HG03558 (cell line): ENCODE data around the gene SKIL.

Source experiments
- ATAC-seq: cut with Tn5 transposase; IDR thresholded peaks from one replicate; pipeline ENCODE4 v1.9.1; 2021; ENCODE audit warnings: moderate number of reproducible peaks; ENCODE audit not compliant: unreplicated experiment; ENCODE audit errors: extremely low read depth

The SKIL gene

DNA sequence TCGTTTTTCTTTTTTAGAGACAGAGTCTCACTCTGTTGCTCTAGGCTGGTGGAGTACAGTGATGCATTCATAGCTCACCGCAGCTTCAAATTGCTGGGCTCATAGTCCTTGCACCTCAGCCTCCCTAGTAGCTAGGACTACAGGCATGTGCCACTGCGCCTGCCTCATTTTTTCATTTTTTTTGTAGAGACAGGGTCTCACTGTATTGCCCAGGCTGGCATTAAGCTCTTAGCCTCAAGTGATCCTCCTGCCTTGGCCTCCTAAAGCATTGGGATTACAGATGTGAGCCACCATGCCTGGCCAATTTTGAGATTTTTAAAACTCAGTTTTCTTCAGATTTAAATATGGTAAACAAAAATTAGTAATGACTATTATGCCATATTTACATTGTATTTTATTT, 29.0 kb downstream of the SKIL start:
- no peak for ATAC-seq

DNA sequence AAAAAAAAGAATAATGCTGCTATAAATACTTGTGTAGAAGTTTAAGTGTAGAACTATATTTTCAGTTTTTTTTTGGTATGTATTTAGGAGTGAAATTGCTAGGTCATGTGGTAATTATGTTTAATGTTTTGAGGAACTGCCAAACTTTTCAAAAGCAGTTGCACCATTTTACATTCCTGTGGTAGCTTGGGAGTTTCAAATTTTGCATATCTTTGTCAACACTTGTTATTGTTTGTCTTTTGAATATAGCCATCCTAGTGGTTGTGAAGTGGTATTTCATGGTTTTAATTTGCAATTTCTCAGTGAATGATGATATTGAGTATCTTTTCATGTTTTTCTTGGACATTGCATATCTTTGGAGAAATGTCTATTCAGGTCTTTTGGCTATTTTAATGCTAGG, 30.4 kb downstream of the SKIL start:
- ATAC-seq = no peak

DNA sequence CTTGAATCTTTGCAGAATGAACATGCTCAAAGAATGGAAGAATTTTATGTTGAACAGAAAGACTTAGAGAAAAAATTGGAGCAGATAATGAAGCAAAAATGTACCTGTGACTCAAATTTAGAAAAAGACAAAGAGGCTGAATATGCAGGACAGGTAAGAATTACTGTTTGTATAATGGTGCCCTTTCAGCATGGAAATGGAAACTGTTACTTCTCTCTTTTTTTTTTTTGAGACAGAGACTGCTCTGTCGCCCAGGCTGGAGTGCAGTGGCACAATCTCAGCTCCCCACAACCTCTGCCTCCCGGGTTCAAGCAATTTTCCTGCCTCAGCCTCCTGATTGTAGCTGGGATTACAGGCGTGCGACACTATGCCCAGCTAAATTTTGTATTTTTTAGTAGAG, 33.6 kb downstream of the SKIL start:
- ATAC-seq = no peak

DNA sequence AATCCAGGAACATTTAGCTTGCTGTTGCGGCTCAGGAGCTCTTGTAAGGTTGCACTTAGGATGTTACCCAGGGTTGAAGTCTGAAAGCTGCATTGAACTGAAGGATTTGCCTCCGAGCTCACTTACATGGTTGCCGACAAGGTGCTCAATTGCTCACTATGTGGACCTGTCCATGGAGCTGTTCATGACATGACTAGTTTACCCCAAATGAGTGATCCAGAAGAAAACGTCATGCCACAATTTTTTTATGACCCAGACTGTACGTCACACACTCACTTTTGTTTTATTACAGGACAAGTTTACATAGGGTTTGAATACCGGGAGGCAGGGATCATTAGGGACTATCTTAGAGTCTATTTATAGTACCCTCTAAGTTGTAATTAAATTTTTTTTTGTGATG, 40.2 kb downstream of the SKIL start:
- ATAC-seq = no peak

DNA sequence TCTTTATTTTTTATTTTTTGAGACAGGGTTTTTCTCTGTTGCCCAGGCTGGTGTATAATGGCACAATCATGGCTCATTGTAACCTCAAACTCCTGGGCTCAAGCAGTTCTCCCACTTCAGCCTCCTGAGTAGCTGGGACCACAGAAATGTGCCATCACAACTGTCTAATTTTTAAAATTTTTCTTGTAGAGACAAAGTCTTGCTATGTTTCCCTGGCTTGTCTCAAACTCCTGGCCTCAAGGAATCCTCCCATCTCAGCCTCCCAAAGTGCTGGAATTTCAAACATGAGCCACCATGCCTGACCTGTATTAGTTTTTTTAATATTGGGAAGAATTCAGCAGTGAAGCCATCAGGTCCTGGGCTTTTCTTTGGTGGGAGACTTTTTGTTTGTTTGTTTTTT, 47.6 kb downstream of the SKIL start:
- no peak for ATAC-seq

DNA sequence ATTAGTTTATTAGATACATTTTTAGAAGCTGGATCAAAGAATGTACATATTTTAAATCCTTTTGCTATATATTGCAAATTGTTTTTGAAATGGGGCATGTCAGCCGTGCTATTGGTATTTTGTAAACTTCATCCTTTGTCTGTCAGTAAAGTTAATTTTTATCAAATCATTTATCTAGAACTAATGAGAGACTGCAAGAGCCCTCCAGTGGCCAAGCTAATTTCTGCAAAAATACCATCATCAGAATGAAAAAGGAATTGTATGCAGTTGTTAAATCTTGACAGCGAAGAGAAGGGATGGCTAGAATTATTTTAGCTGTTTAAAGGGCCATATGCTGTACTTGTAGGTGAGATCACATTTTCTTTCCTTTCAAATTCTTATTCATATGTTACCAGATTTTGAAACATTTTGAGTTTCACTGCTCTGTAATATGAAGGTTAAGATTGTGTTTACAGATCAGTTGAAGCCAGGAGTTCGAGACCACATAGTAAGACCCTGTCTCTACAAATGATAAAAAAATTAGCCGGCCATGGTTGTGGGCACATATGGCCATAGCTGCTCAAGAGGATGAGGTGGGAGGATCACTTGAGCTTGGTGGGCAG, 53.0 kb downstream of the SKIL start:
- ATAC-seq = no peak

DNA sequence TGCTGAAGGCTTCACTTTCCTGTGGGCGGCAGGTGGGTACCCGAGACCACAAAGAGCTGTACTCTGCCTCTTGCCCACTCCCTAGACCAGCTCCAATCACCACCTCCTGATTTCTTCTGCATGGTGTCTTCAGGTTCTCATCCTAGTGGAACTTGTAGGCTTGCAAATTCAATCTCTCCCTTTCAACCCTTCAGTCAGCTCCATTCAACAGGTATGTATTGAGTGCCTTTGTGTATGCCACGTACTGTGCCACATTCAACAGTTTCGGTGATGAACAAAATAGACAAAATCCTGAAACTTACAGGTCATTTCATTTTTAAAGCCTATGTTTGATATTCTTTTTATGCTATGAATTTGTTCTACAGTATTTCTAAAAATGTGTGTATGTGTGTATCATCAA, 55.8 kb downstream of the SKIL start:
- ATAC-seq = no peak

DNA sequence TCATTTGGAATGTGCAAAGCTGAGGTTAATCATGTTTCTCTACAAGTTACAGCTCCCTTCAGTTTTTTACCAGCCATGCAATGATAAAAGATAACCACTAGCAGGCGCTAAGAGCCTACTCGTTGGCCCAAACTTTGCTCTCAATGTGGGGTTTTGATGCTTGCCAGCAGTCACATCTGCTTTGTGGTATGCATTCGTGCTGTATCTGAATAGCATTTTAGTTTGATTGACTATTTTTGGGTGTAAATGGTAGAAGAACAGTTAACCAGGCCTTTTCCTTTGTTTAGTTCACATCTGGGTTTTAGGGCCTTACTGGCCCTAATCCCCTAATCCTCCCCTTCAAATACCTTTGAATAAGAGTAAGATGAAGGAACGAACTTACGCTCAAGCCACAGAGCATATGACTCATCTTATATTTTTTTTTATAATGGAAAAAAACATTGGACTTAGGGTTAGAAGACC, 56.7 kb downstream of the SKIL start:
- no peak for ATAC-seq

DNA sequence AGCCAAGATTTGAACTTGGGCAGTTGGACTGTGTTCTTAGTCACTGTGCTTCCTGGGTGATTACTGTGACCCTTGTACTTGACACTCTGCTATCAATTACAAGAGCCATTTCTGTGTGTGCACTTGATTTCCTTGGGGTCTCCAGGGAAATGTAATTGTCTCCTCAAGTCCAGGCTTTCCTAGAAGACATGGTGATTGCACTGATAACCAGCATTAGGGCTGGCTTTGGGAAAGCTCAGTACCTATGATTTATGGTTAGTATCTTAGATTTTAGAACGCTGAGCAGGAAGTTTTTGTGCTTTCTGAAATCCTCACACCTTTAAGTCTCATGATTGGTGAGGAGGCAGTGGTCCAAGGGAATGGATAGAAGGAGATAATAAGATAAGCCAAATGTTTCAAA, 59.6 kb downstream of the SKIL start:
- no peak for ATAC-seq

DNA sequence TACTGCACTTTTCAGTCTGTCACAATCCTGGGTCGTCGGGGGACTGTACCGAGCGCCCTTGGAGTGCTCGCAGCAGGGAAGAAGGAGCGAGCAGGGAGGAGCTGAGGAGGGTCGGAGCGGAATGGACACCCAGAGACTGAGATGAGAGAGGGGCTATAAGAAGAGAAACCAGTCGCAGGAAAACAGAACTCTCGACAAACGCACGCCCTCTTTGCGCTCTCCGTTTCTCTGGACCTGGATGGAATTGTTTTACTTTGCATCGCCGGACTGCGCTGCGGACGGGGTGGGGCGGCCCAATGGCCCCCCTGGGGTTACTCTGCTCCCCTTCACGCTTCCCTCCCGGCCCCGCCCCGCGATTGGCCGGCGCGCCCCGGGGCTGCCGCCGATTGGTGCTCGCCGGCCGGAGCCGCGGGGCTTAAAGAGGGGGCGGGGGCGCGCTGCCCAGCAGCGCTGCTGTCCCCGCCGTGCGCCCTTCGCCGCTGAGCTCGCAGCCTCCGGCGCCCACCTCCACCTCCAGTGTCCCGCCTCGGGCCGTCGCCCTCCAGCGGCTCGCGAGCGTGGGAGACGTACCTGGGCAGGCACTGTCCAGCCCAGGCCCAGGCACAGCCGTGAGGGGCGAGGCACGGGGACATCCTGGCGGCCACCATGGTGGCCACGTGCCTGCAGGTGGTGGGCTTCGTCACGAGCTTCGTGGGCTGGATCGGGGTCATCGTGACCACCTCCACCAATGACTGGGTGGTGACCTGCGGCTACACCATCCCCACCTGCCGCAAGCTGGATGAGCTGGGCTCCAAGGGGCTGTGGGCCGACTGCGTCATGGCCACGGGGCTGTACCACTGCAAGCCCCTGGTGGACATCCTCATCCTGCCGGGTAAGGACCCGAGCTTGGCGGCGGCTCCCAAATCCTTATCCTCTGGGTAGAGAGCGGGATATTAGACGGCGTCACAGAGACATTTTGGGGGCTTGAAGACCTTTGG, 61.2 kb downstream of the SKIL start, which contains the start of gene CLDN11:
Gene CLDN11, plus strand, starts transcription at position 447 of the 977 bp plus-strand sequence. Its CDS starts 199 bp downstream, at position 646.
- ATAC-seq = no peak

DNA sequence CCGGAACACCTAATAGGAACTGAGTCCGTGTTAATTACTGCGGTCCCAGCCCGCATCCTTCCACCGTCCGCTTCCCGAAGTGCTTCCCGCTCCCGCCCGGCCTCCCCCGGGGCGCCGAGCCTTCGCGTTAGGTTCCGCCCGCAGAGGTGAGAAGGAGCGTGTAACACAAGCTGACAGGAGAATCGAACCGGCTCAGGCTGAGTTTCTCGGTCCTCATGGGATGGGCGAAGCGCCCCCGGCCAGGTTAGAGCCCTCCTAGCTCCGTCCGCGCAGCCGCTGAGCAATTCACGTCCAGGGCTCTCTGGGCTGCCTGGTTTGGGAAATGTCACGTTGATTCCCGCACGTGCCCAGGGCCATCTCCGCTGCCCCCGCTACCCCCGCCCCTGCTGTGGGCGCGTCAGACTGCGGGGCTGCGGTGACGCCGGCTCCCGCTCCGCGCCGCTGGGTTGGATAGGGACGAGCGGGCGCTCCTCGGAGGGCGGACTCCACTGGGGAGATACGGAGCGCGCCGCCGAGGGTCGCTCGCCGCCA, 62.1 kb downstream of the SKIL start:
- no peak for ATAC-seq

DNA sequence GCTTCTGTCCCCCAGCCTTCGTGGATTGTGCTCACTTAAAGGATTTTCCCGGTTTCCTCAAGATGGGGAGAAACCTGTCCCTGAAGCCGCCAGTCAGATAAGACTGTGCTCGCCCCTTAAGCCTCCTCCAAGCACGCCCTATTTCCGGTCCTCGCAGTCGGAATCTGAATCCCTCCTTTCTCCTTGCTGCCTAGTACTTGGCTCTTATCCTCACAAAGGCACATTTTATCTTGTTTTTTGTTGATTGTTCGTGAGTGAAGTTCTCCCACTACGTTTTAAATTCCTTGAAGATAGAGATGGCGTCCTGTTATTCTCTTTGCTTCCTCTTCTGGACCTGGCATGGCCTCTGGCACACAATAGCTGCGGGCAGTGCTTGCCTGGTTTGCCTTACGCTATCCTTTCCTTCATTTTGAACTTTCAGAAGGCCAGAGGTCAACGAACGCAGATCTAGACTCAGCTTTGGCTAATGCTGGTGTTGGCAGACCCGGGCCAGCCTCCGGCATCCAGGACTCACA, 62.8 kb downstream of the SKIL start:
- ATAC-seq = no peak

DNA sequence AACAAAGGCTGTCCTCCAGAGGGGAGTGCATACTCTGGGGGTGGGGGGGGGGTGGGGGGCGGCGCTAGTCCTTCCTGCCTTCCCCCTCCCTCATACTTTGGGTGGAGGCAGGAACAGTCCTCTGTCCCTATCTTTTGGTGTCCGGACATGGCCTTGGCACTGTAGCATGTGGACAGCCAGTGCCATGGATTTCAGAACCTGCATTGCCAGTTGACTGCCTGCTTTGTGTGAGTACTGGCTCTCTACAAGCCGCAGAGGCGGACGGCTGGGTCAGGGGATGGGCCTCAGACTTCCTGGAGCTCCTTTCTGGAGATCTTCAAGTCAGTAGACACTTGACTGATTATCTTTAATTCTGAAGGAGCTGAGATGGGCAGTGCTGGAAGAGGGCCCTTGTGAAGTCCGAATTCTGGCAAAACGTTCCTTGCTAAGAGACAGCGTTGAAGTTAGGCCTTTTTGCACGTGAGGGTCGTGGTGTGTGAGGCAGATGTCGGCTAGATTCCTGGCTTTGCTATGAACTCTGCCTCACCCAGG, 63.7 kb downstream of the SKIL start:
- ATAC-seq = no peak

DNA sequence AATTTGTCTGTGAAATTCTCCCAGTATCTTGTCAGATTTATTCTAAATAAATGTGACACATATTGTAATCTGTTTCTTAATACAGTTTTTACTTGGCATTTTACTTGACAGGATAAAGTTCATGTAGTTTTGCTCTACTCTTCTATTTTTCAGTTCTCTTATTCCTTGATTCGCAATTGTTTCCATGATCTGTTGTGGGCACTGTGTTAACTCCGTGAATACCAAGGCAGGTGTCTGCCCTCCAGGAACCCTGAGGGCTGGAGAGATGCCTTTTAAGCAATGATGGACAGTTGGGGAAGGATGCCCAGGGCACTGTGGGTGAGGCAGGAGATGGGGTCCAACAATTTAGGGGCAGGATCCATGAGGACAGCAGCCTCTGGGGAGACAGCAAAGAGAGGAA, 64.2 kb downstream of the SKIL start:
- ATAC-seq = no peak

DNA sequence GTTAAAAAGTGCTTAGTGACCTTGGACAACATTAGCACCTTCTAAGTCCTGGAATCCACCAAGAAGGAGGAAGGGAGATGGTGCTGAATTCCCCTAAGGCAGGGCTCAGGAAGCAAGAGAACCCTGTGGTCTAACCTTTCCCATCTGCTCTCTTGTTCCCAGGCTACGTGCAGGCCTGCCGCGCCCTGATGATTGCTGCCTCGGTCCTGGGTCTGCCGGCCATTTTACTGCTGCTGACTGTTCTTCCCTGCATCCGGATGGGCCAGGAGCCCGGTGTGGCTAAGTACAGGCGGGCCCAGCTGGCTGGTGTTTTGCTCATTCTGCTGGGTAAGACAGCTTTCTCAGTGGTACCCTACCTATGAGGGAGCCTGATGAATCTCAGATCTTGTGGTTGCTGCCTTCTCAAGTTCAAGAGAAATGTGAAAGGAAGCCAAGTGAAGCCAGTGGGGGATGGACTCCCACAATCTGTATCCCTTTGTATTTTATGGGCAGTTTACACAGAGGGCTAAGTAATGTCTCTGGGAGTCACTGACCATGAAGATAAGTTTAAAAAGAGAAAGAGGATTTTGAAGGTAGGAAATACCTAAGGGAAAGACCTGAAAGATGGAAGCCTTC, 65.6 kb downstream of the SKIL start:
- no peak for ATAC-seq

DNA sequence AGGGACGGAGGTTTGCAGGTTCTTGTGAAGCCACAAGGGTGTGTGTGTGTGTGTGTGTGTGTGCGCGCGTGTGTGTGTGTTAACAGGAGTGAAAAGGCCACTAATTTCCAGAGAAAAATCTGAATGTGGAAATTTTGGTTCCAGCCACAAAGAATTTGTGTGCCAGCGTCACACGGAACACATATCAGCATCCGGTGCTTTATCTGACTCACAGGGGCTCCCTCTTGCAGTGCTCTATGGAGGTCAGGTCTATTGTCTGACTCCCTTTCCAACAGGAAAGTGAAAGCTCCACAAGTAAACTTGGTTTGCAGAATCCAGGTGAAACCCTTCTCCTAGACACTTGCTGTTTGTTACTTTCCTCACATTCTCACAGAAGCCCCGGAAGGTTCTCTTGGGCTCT, 67.4 kb downstream of the SKIL start:
- ATAC-seq = no peak

DNA sequence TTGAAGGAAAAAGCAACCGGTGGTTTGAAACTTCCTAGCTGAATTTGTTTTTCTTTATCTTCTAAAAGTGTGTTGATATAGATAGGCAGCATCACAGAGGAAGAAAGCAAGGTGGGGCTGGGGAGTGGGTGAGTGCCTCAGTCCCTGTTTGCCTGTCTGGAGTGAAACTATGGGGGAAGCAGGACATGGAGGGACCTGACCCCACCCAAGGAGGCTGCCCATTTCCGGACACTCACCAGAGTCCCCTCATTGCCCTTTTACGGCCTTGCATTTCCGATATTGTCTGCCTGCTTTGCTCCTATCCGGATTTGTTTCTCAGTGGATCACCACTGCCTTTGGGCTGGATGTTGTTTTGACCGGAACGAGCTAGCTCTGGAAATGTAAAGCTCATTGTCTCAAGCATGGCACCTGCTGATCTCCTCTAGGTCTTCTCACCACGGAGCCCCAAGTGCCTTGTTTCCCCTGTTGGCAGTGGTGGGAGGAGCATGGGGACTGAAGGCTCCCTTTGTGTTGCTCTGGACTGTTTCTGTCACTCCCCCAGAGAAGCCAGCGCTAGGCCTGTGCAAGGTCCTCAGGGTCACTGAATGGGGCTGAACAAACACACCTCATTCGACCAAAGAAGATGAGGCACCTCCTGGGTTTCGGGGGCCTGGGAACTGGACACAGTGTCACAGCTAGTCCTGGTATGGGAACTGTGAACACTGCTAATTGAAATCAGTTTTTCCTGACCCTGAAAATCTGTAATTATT, 68.2 kb downstream of the SKIL start:
- no peak for ATAC-seq

DNA sequence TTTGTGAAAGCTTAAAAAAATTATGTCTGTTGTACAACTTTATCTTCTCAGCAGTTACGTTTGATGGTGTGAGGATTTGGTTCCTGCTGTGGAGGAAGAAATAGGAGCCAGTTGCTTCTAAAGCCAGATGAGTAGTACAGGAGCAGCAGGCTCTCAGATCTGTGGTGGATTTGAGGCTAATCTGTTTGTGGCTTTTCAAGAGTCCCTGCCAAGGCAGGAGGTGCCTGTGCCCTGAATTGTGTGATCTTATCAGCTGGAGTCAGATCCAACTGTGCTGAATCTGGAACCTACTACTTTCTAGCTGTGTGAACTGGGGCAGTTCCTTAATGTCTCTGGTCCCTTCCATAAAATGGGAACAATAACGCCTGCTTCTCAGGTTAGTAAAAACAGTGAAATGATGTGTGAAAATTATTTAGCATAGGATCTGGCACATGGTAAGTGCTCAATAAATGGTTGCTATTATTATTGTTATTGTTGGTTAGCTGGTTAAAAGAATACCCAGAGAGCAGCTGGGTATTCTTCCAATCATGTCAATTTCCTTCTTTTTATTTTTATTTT, 68.8 kb downstream of the SKIL start:
- no peak for ATAC-seq

DNA sequence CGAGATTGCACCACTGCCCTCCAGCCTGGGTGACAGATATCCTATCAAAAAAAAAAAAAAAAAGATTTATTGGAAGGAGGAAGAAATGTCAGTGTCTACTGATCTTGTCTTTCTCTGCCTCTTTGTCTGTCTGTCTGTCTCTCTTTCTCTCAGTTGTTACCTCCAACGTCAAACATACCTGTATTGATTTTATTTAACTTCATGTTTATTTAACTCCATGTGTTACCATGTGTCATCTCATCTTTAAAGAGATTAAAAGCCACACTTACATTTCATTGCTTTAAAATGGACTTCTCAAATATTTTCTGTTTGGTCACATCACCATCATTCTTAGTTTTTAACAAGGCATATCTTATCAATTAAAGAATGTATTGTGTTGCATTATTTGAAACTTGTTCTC, 70.6 kb downstream of the SKIL start:
- ATAC-seq = no peak
